ENCODE measurements around the gene TBC1D1. TPM values are rescaled to one million over a fixed set of nuclear protein-coding genes. Genes with fewer than 3 reads are reported as not detected.

The TBC1D1 gene
- total and polyA plus RNA-seq, 2 experiments from 2014 or later, result 53.9 to 151 TPM

DNA sequence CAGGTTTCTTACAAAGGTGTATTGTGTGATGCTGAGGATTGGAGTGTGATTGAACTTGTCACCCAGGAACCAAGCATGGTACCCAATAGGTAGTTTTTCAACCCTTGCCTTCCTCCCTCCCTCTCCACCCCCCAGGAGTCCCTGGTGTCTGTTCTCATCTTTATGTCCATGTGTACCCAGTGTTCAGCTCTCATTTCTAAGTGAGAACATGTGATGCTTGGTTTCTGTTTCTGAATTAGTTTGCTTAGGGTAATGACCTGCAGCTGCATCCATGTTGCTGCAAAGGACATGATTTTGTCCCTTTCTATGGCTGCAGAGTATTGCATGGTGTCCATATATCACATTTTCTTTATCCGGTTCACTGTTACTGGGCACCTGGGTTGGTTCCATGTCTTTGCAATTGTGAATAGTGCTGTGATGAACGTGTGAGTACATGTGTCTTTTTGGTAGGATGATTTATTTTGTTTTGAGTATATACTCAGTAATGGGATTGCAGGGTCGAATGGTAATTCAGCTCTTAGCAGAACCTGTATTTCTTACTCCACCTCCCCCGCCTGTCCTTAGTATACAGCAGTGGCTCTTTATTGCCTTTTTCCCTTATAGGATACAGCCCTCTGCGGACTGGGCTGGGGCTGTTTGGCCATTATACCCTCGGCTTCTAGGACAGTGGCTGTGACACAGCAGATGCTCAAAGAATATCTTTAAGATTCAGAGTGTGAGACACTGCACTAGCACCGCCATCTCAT lies 214.8 kb downstream of the TBC1D1 start:
- no peak overlapping the region for H3K4me3 ChIP-seq
- Mint-ChIP-seq H3K9me3 (no peaks in the 10 kb centered on the region), H3K27ac (no peak overlapping the region), H3K4me1 (peaks cover 19% of the 10 kb centered on the region), H3K27me3 (ENCODE audit: insufficient read depth, low read depth, poor library complexity) (no peaks in the 10 kb centered on the region), H3K36me3 (ENCODE audit: low read depth) (peaks cover 35% of the 10 kb centered on the region), H3K4me3 (no peak overlapping the region)
- no peak overlapping the region for H3K4me2 ChIP-seq
- no peak for ATAC-seq
- no peaks in the 10 kb centered on the region for H3K79me2 ChIP-seq (replicated peaks; ENCODE audit: insufficient read depth)
- no peak for DNase-seq (ENCODE audit: low spot score)
- H3K4me1 ChIP-seq (ENCODE audit: insufficient read depth), result peaks cover 7% of the 10 kb centered on the region; the same call in 1 of the 2 replicates
- H4K20me1 ChIP-seq (replicated peaks; ENCODE audit: insufficient read depth), result no peaks in the 10 kb centered on the region
- TF ChIP-seq, protein P1, sequence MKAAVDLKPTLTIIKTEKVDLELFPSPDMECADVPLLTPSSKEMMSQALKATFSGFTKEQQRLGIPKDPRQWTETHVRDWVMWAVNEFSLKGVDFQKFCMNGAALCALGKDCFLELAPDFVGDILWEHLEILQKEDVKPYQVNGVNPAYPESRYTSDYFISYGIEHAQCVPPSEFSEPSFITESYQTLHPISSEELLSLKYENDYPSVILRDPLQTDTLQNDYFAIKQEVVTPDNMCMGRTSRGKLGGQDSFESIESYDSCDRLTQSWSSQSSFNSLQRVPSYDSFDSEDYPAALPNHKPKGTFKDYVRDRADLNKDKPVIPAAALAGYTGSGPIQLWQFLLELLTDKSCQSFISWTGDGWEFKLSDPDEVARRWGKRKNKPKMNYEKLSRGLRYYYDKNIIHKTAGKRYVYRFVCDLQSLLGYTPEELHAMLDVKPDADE (IDR thresholded peaks at IDR 0.05), result no peak
- no peak for TF ChIP-seq STAT1 (IDR thresholded peaks at IDR 0.05; ENCODE audit: unreplicated experiment)
- TF ChIP-seq EZH2phosphoT487 (IDR thresholded peaks at IDR 0.05; ENCODE audit: unreplicated experiment), result no peak
- no peak for TF ChIP-seq EZH2 (IDR thresholded peaks at IDR 0.05; ENCODE audit: low read depth, unreplicated experiment)
- no peak for TF ChIP-seq CREB1 (CRISPR knock-in tag; IDR thresholded peaks at IDR 0.05; ENCODE audit: low read depth)
- TF ChIP-seq, protein P2, sequence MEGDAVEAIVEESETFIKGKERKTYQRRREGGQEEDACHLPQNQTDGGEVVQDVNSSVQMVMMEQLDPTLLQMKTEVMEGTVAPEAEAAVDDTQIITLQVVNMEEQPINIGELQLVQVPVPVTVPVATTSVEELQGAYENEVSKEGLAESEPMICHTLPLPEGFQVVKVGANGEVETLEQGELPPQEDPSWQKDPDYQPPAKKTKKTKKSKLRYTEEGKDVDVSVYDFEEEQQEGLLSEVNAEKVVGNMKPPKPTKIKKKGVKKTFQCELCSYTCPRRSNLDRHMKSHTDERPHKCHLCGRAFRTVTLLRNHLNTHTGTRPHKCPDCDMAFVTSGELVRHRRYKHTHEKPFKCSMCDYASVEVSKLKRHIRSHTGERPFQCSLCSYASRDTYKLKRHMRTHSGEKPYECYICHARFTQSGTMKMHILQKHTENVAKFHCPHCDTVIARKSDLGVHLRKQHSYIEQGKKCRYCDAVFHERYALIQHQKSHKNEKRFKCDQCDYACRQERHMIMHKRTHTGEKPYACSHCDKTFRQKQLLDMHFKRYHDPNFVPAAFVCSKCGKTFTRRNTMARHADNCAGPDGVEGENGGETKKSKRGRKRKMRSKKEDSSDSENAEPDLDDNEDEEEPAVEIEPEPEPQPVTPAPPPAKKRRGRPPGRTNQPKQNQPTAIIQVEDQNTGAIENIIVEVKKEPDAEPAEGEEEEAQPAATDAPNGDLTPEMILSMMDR (conservative IDR thresholded peaks at IDR 0.05; ENCODE audit: low read depth in 2 of 2), result no peak
- TF ChIP-seq ZNF114 (CRISPR knock-in tag; IDR thresholded peaks at IDR 0.05), result no peak
- TF ChIP-seq POLR2AphosphoS5 (IDR thresholded peaks at IDR 0.05; ENCODE audit: low read depth), result no peak
- TF ChIP-seq, protein P3, sequence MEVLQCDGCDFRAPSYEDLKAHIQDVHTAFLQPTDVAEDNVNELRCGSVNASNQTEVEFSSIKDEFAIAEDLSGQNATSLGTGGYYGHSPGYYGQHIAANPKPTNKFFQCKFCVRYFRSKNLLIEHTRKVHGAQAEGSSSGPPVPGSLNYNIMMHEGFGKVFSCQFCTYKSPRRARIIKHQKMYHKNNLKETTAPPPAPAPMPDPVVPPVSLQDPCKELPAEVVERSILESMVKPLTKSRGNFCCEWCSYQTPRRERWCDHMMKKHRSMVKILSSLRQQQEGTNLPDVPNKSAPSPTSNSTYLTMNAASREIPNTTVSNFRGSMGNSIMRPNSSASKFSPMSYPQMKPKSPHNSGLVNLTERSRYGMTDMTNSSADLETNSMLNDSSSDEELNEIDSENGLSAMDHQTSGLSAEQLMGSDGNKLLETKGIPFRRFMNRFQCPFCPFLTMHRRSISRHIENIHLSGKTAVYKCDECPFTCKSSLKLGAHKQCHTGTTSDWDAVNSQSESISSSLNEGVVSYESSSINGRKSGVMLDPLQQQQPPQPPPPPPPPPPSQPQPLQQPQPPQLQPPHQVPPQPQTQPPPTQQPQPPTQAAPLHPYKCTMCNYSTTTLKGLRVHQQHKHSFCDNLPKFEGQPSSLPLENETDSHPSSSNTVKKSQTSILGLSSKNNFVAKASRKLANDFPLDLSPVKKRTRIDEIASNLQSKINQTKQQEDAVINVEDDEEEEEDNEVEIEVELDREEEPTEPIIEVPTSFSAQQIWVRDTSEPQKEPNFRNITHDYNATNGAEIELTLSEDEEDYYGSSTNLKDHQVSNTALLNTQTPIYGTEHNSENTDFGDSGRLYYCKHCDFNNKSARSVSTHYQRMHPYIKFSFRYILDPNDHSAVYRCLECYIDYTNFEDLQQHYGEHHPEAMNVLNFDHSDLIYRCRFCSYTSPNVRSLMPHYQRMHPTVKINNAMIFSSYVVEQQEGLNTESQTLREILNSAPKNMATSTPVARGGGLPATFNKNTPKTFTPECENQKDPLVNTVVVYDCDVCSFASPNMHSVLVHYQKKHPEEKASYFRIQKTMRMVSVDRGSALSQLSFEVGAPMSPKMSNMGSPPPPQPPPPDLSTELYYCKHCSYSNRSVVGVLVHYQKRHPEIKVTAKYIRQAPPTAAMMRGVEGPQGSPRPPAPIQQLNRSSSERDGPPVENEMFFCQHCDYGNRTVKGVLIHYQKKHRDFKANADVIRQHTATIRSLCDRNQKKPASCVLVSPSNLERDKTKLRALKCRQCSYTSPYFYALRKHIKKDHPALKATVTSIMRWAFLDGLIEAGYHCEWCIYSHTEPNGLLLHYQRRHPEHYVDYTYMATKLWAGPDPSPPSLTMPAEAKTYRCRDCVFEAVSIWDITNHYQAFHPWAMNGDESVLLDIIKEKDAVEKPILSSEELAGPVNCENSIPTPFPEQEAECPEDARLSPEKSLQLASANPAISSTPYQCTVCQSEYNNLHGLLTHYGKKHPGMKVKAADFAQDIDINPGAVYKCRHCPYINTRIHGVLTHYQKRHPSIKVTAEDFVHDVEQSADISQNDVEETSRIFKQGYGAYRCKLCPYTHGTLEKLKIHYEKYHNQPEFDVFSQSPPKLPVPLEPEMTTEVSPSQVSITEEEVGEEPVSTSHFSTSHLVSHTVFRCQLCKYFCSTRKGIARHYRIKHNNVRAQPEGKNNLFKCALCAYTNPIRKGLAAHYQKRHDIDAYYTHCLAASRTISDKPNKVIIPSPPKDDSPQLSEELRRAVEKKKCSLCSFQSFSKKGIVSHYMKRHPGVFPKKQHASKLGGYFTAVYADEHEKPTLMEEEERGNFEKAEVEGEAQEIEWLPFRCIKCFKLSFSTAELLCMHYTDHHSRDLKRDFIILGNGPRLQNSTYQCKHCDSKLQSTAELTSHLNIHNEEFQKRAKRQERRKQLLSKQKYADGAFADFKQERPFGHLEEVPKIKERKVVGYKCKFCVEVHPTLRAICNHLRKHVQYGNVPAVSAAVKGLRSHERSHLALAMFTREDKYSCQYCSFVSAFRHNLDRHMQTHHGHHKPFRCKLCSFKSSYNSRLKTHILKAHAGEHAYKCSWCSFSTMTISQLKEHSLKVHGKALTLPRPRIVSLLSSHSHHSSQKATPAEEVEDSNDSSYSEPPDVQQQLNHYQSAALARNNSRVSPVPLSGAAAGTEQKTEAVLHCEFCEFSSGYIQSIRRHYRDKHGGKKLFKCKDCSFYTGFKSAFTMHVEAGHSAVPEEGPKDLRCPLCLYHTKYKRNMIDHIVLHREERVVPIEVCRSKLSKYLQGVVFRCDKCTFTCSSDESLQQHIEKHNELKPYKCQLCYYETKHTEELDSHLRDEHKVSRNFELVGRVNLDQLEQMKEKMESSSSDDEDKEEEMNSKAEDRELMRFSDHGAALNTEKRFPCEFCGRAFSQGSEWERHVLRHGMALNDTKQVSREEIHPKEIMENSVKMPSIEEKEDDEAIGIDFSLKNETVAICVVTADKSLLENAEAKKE (CRISPR knock-in tag; IDR thresholded peaks at IDR 0.05), result no peak
- TF ChIP-seq, protein P4, sequence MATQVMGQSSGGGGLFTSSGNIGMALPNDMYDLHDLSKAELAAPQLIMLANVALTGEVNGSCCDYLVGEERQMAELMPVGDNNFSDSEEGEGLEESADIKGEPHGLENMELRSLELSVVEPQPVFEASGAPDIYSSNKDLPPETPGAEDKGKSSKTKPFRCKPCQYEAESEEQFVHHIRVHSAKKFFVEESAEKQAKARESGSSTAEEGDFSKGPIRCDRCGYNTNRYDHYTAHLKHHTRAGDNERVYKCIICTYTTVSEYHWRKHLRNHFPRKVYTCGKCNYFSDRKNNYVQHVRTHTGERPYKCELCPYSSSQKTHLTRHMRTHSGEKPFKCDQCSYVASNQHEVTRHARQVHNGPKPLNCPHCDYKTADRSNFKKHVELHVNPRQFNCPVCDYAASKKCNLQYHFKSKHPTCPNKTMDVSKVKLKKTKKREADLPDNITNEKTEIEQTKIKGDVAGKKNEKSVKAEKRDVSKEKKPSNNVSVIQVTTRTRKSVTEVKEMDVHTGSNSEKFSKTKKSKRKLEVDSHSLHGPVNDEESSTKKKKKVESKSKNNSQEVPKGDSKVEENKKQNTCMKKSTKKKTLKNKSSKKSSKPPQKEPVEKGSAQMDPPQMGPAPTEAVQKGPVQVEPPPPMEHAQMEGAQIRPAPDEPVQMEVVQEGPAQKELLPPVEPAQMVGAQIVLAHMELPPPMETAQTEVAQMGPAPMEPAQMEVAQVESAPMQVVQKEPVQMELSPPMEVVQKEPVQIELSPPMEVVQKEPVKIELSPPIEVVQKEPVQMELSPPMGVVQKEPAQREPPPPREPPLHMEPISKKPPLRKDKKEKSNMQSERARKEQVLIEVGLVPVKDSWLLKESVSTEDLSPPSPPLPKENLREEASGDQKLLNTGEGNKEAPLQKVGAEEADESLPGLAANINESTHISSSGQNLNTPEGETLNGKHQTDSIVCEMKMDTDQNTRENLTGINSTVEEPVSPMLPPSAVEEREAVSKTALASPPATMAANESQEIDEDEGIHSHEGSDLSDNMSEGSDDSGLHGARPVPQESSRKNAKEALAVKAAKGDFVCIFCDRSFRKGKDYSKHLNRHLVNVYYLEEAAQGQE (IDR thresholded peaks at IDR 0.05; ENCODE audit: unreplicated experiment), result no peak
- TF ChIP-seq ZNF331 (CRISPR knock-in tag; IDR thresholded peaks at IDR 0.05; ENCODE audit: low read depth), result no peak
- H3K36me3 ChIP-seq (ENCODE audit: insufficient read depth), result peaks cover 14% of the 10 kb centered on the region
- H3F3A ChIP-seq (replicated peaks; ENCODE audit: low read depth), result no peaks in the 10 kb centered on the region
- H3K27me3 ChIP-seq (ENCODE audit: insufficient read depth), result no peaks in the 10 kb centered on the region
- no peaks in the 10 kb centered on the region for H3K9me2 ChIP-seq (ENCODE audit: insufficient read depth)
- H3K27ac ChIP-seq (ENCODE audit: low read depth), result no peak overlapping the region
- no peak overlapping the region for H2AFZ ChIP-seq

Measured in GM23338 (cell line).